ENCODE measurements around the gene PDLIM4.

DNA sequence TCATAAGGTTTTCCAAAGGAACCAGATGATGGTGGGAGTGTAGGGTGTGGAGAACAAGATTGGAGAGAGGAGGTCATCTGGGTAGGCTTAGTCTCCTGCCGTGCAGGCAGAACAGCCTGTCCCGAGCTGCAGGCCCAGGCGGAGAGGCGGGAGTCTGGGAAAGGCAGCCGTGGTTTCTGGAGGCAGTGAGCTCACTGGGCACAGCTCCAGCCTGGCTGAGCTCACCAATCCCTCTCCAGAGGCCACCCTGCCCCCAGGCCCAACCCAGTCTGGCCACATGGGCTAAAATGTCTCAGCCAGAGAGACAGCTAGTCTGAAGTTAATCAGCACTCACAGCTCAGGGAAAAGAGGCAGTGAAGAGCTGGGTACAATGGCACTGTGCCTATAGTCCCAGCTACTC, 42.2 kb upstream of the PDLIM4 start:
- no peak for TF ChIP-seq CTCF (conservative IDR thresholded peaks at IDR 0.05; ENCODE audit: low read length)
- TF ChIP-seq EZH2phosphoT487 (IDR thresholded peaks at IDR 0.05; ENCODE audit: borderline replicate concordance, low read depth, low read length), result no peak

Measured in OCI-LY7 (cell line).